ENCODE data around the gene ARPC5L. TPM values are rescaled to one million over a fixed set of nuclear protein-coding genes. Genes with fewer than 3 reads are reported as not detected.

ARPC5L gene
- total and polyA plus RNA-seq, 2 experiments from 2014 or later, result 35.9 to 87.3 TPM

- Histone ChIP-seq H3K9me2 (ENCODE audit: insufficient read depth) (no peaks in the 10 kb centered on the region), H3K4me2 (no peak overlapping the region), H3K4me3 (no peak overlapping the region), H3K27me3 (ENCODE audit: insufficient read depth) (no peaks in the 10 kb centered on the region), H3K79me2 (replicated peaks; ENCODE audit: insufficient read depth) (no peaks in the 10 kb centered on the region), H3F3A (replicated peaks; ENCODE audit: low read depth) (0 out of 2 replicates have a peak, but pooled peaks cover 4% of the 10 kb centered on the region), H2AFZ (no peak overlapping the region), H3K4me1 (ENCODE audit: insufficient read depth) (peaks cover 14% of the 10 kb centered on the region), H3K36me3 (ENCODE audit: insufficient read depth) (no peaks in the 10 kb centered on the region), H3K27ac (ENCODE audit: low read depth) (no peak overlapping the region), H4K20me1 (replicated peaks; ENCODE audit: insufficient read depth) (no peaks in the 10 kb centered on the region)
- no peak for ATAC-seq
- H3K4me1 Mint-ChIP-seq, result peaks cover 24% of the 10 kb centered on the region
- H3K27me3 Mint-ChIP-seq (ENCODE audit: insufficient read depth, low read depth, poor library complexity), result peaks cover 15% of the 10 kb centered on the region
- H3K9me3 Mint-ChIP-seq, result no peaks in the 10 kb centered on the region
- DNase-seq (ENCODE audit: low spot score), result no peak
- H3K36me3 Mint-ChIP-seq (ENCODE audit: low read depth), result no peaks in the 10 kb centered on the region
- TF ChIP-seq ZNF462 (CRISPR knock-in tag; IDR thresholded peaks at IDR 0.05) (no peak), NANOG (IDR thresholded peaks at IDR 0.05; ENCODE audit: borderline replicate concordance) (no peak), ZNF114 (CRISPR knock-in tag; IDR thresholded peaks at IDR 0.05) (no peak), ZNF331 (CRISPR knock-in tag; IDR thresholded peaks at IDR 0.05; ENCODE audit: low read depth) (no peak), CTCF (conservative IDR thresholded peaks at IDR 0.05; ENCODE audit: low read depth in 2 of 2) (no peak), JUNB (IDR thresholded peaks at IDR 0.05; ENCODE audit: unreplicated experiment) (no peak), ETS1 (IDR thresholded peaks at IDR 0.05) (no peak), STAT1 (IDR thresholded peaks at IDR 0.05; ENCODE audit: unreplicated experiment) (no peak), POLR2AphosphoS5 (IDR thresholded peaks at IDR 0.05; ENCODE audit: low read depth) (no peak), CREB1 (CRISPR knock-in tag; IDR thresholded peaks at IDR 0.05; ENCODE audit: low read depth) (no peak), EZH2phosphoT487 (IDR thresholded peaks at IDR 0.05; ENCODE audit: unreplicated experiment) (no peak), EZH2 (IDR thresholded peaks at IDR 0.05; ENCODE audit: low read depth, unreplicated experiment) (no peak), REST (IDR thresholded peaks at IDR 0.05; ENCODE audit: unreplicated experiment) (no peak)
- no peak overlapping the region for H3K4me3 Mint-ChIP-seq
- no peak overlapping the region for H3K27ac Mint-ChIP-seq
These were observed 46.3 kb upstream of the ARPC5L start for GRCh38 chr9:124815601-124816000.

All from GM23338 (cell line).